ENCODE results near the gene MYLK4. TPM values are rescaled to one million over a fixed set of nuclear protein-coding genes. Genes with fewer than 3 reads are reported as not detected.
A peak's percentile ranks its signal among the peaks of the same experiment; 100 is the strongest.

The MYLK4 gene
- total and polyA plus RNA-seq, 4 donors, result 1.4 to 3.8 (median 2.5) TPM

DNA sequence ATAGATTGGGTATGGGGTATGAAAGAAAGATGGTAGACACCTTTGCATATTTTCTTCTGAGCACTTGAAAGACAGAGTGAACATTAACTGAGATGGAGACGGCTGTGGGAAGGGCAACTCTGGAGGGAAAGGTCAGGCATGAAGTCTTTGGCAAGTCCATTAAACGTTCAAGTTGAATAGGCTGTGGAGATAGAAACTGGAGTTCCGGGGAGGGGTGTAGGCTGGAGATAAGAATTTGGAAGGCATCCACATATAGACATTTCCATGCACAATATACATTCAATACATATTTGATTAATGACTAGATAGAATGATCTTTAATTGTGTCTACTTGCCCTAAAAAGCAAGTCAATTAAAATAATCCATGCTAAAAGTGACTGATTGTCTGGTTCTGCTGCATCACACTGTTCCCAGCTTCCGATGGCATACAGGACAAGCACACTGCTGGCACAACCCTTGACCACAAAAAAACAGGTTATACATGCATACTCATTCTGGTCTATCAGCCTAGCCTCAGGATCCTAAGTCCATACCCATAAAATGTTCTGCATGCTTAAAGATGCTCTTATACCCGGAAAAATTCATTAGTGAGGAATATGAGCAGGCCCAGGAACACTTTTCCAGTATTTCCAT lies 1.9 kb upstream of the MYLK4 start:
- Histone ChIP-seq H3K9me3 (ENCODE audit: control insufficient read depth, insufficient read depth, low read length) (no peaks in the 10 kb centered on the region), H3K27me3 (ENCODE audit: control insufficient read depth, insufficient read depth, low read length) (peaks cover 10% of the 10 kb centered on the region), H3K27ac (ENCODE audit: low read depth, low read length) (no peak overlapping the region), H3K4me1 (ENCODE audit: control insufficient read depth, insufficient read depth, low read length) (no peaks in the 10 kb centered on the region), H3K36me3 (ENCODE audit: control insufficient read depth, insufficient read depth, low read length) (no peaks in the 10 kb centered on the region), H3K4me3 (ENCODE audit: low read depth, low read length) (no peak overlapping the region)
- WGBS (ENCODE audit: insufficient coverage), result 79% methylated on average over 2 of the region's 5 CpGs
- no peak for DNase-seq (ENCODE audit: low read depth in 4 of 6, low spot score in 6 of 6)

DNA sequence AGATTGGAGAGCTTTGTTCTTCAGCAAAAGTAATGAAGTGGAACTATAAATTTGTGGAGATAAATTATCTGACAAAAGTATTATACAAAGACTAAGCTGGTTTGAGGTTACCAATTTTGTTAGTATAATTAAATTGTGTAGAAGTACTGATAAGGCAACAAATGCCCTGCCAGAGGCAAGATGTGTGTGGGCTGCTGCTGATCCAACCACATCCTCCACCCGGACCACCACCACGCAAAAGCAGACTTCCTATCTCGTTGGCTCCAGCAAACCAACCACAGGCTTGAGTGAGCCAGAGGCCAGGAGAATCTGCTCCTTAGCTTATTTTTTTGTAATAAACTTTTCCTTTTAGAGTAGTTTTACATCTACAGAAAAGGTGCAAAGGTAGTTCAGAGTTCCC lies 1.1 kb upstream of the MYLK4 start:
- DNase-seq (ENCODE audit: low read depth in 4 of 6, low spot score in 6 of 6), result no peak
- no peaks in the 10 kb centered on the region for H3K4me1 ChIP-seq (ENCODE audit: control insufficient read depth, insufficient read depth, low read length)
- 94% methylated on average over 2 of the region's 3 CpGs for WGBS (ENCODE audit: insufficient coverage)
- peaks cover 10% of the 10 kb centered on the region for H3K27me3 ChIP-seq (ENCODE audit: control insufficient read depth, insufficient read depth, low read length)
- no peaks in the 10 kb centered on the region for H3K9me3 ChIP-seq (ENCODE audit: control insufficient read depth, insufficient read depth, low read length)
- H3K27ac ChIP-seq (ENCODE audit: low read depth, low read length), result no peak overlapping the region
- H3K36me3 ChIP-seq (ENCODE audit: control insufficient read depth, insufficient read depth, low read length), result no peaks in the 10 kb centered on the region
- H3K4me3 ChIP-seq (ENCODE audit: low read depth, low read length), result no peak overlapping the region

DNA sequence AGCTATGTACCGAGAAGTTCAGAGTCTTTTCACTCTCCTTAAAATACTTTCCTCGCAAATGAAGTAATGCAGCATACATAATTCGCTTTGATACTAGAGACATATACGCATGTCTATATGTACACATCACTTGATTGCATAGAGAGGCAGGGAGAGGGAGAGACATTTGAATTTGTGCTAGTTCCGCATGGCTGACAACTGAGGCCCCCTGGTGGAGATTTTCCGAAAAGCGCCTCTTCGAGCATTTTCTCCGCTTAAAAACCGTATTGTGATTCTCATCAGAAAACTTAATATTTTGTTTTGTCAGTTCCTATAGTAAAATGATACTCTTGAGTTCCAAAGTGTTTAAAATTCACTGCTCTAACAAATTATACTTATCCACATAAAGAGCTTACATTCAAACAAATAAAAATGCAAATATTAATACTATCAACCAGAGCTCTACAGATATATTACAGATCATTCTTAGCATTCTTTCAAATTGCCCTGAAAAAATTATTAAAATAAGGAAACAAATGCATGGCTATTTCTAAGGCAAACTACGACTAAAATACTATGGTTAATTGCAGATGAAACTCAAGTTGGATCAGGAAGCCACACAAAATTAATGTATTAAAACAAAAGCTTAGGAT lies 637 bp downstream of the MYLK4 start:
- 8% methylated on average over 5 of the region's 11 CpGs for whole genome bisulfite sequencing (ENCODE audit: insufficient coverage)
- no peaks in the 10 kb centered on the region for H3K36me3 ChIP-seq (ENCODE audit: control insufficient read depth, insufficient read depth, low read length)
- H3K9me3 ChIP-seq (ENCODE audit: control insufficient read depth, insufficient read depth, low read length), result no peaks in the 10 kb centered on the region
- peaks cover 12% of the 10 kb centered on the region for H3K27me3 ChIP-seq (ENCODE audit: control insufficient read depth, insufficient read depth, low read length)
- H3K4me1 ChIP-seq (ENCODE audit: control insufficient read depth, insufficient read depth, low read length), result no peaks in the 10 kb centered on the region
- H3K27ac ChIP-seq (ENCODE audit: low read depth, low read length), result no peak overlapping the region
- no peak overlapping the region for H3K4me3 ChIP-seq (ENCODE audit: low read depth, low read length)
- peak in 2 of 6 donors; percentile 91 to 93 for DNase-seq (ENCODE audit: low read depth in 4 of 6, low spot score in 6 of 6)

DNA sequence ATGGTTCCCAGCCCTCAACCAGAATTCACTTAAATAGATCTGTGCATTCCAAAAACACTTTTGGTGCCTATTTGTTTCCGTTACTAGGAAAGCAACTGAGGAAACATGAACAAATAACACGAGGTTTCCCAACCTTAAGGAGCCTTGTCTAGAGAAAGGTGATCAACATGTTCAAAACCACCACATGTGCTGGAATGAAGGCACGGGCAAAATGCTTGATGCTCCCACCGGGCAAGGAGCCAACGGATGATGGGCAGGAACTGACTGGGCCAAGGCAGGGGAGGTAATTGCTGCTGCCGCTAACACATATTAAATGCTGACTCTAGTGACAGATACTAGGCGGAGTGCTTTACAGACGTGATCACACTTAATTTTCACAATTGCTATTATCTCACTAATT lies 2.5 kb downstream of the MYLK4 start:
- WGBS (ENCODE audit: insufficient coverage), result 77% methylated on average over 5 of the region's 8 CpGs
- Histone ChIP-seq H3K36me3 (ENCODE audit: control insufficient read depth, insufficient read depth, low read length) (no peaks in the 10 kb centered on the region), H3K4me3 (ENCODE audit: low read depth, low read length) (no peak overlapping the region), H3K4me1 (ENCODE audit: control insufficient read depth, insufficient read depth, low read length) (peaks cover 11% of the 10 kb centered on the region), H3K9me3 (ENCODE audit: control insufficient read depth, insufficient read depth, low read length) (no peaks in the 10 kb centered on the region), H3K27ac (ENCODE audit: low read depth, low read length) (no peak overlapping the region), H3K27me3 (ENCODE audit: control insufficient read depth, insufficient read depth, low read length) (peaks cover 12% of the 10 kb centered on the region)
- peak in 2 of 6 donors; percentile 52 to 58 for DNase-seq (ENCODE audit: low read depth in 4 of 6, low spot score in 6 of 6)

DNA sequence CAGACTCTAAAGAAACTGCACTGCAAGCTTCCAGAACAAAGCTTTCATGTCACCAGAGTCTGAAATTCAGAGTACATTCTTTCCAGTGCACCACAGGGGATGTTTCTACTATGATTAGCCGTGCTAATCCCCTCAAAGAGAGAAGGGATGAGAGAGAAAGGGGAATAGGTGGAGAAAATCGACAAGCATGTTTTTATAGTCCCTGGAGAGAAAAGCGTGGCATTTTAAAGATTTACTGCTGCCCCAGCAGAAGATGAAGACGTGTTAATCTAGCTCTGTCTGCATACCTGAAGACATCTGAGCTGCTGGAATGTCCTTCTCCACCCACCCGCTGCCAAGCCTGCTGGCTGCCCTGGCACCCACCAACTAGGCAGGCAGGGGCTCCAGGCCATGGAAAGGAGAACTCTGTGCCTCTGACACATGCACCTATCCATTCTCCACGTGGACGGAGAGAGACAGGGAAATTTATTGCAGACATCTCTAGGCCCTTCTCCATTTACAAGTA lies 4.1 kb downstream of the MYLK4 start:
- Histone ChIP-seq H3K27ac (ENCODE audit: low read depth, low read length) (peak overlapping the region; percentile 10), H3K9me3 (ENCODE audit: control insufficient read depth, insufficient read depth, low read length) (no peaks in the 10 kb centered on the region), H3K4me3 (ENCODE audit: low read depth, low read length) (no peak overlapping the region), H3K27me3 (ENCODE audit: control insufficient read depth, insufficient read depth, low read length) (peaks cover 9% of the 10 kb centered on the region), H3K36me3 (ENCODE audit: control insufficient read depth, insufficient read depth, low read length) (no peaks in the 10 kb centered on the region), H3K4me1 (ENCODE audit: control insufficient read depth, insufficient read depth, low read length) (peaks cover 11% of the 10 kb centered on the region)
- DNase-seq (ENCODE audit: low read depth in 4 of 6, low spot score in 6 of 6), result peak in 1 of 6 donors; percentile 59
- WGBS (ENCODE audit: insufficient coverage), result 49% methylated on average over 4 of the region's 7 CpGs

DNA sequence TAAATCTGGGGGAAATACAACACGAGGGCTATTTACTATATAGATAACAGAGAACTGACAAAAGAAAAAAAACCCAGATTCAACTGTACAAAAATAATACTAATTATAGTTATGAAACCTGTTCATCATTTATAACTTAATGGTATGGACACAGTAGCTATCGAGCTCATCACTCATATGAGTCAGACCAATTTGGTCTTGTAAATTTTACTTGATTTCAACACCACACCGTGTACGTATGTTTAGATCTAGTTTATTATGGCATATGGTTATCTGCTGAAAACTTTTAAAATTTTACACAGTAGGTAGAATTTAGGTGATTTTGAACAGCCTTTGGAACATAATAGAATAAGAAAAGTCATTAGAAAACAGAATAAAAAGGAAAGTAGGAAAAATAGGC lies 5.5 kb downstream of the MYLK4 start:
- DNase-seq (ENCODE audit: low read depth in 4 of 6, low spot score in 6 of 6), result no peak
- WGBS (ENCODE audit: insufficient coverage), result no CpG with 5 or more reads among the region's 4 CpGs
- H3K27ac ChIP-seq (ENCODE audit: low read depth, low read length), result no peak overlapping the region
- H3K4me1 ChIP-seq (ENCODE audit: control insufficient read depth, insufficient read depth, low read length), result peaks cover 11% of the 10 kb centered on the region
- no peaks in the 10 kb centered on the region for H3K36me3 ChIP-seq (ENCODE audit: control insufficient read depth, insufficient read depth, low read length)
- peaks cover 7% of the 10 kb centered on the region for H3K27me3 ChIP-seq (ENCODE audit: control insufficient read depth, insufficient read depth, low read length)
- no peak overlapping the region for H3K4me3 ChIP-seq (ENCODE audit: low read depth, low read length)
- no peaks in the 10 kb centered on the region for H3K9me3 ChIP-seq (ENCODE audit: control insufficient read depth, insufficient read depth, low read length)

DNA sequence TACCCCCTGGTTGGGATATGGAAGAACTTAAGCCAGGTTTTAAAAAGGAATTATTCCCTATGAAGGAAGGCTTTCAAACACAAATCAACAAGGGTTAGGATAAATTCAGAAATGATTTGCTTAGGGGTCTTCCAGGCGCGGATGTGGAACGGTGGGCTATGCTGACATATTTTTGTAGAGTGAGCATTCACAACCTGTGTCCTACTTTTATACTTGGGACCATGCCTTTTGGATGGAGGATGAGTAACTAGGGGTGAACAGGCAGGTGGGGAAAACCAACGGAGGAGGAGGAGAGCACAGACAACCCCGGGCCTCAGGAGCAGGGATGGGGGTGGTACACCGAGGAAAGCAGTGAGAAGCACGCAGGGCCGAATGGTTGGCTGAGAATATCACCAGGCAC lies 5.9 kb downstream of the MYLK4 start:
- no peak overlapping the region for H3K27ac ChIP-seq (ENCODE audit: low read depth, low read length)

DNA sequence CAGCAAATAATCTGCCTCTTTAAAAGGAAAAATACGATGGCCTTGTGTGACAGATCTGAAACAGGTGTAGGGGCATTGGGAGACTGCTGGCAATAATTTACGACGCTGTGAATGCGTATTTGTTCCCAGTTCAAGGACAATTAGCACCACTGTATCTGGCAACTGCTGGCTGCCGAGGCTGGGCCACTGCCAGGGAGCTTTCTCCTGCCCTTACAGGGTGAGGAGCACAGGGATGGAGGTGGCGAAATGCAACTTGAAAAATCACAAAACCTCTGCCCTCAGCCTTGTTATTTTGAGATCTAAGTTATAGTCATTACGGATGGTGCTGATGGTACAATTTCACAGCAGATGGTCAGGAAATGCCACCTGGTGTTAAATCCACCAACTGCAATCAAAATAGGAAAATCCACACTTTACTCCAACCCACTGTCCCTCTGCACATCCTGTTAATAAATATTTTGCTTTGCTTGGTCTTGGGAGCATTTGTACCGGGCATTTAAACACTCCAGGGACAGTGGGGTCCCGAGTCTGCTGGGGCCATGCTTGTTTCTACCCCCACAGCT lies 6.4 kb downstream of the MYLK4 start:
- 14% methylated on average over 4 of the region's 9 CpGs for WGBS (ENCODE audit: insufficient coverage)
- no peaks in the 10 kb centered on the region for H3K36me3 ChIP-seq (ENCODE audit: control insufficient read depth, insufficient read depth, low read length)
- peaks cover 11% of the 10 kb centered on the region for H3K4me1 ChIP-seq (ENCODE audit: control insufficient read depth, insufficient read depth, low read length)
- H3K9me3 ChIP-seq (ENCODE audit: control insufficient read depth, insufficient read depth, low read length), result no peaks in the 10 kb centered on the region
- no peak overlapping the region for H3K4me3 ChIP-seq (ENCODE audit: low read depth, low read length)
- DNase-seq (ENCODE audit: low read depth in 4 of 6, low spot score in 6 of 6), result peak in 2 of 6 donors; percentile 58 to 66
- H3K27ac ChIP-seq (ENCODE audit: low read depth, low read length), result no peak overlapping the region
- H3K27me3 ChIP-seq (ENCODE audit: control insufficient read depth, insufficient read depth, low read length), result peaks cover 7% of the 10 kb centered on the region

More for the DNA sequence above, 5.9 kb downstream of the MYLK4 start:
- no peaks in the 10 kb centered on the region for H3K36me3 ChIP-seq (ENCODE audit: control insufficient read depth, insufficient read depth, low read length)
- no peak overlapping the region for H3K4me3 ChIP-seq (ENCODE audit: low read depth, low read length)
- H3K27me3 ChIP-seq (ENCODE audit: control insufficient read depth, insufficient read depth, low read length), result peaks cover 7% of the 10 kb centered on the region
- WGBS (ENCODE audit: insufficient coverage), result 88% methylated on average over 5 of the region's 8 CpGs
- H3K4me1 ChIP-seq (ENCODE audit: control insufficient read depth, insufficient read depth, low read length), result peaks cover 11% of the 10 kb centered on the region
- DNase-seq (ENCODE audit: low read depth in 4 of 6, low spot score in 6 of 6), result no peak
- no peaks in the 10 kb centered on the region for H3K9me3 ChIP-seq (ENCODE audit: control insufficient read depth, insufficient read depth, low read length)

DNA sequence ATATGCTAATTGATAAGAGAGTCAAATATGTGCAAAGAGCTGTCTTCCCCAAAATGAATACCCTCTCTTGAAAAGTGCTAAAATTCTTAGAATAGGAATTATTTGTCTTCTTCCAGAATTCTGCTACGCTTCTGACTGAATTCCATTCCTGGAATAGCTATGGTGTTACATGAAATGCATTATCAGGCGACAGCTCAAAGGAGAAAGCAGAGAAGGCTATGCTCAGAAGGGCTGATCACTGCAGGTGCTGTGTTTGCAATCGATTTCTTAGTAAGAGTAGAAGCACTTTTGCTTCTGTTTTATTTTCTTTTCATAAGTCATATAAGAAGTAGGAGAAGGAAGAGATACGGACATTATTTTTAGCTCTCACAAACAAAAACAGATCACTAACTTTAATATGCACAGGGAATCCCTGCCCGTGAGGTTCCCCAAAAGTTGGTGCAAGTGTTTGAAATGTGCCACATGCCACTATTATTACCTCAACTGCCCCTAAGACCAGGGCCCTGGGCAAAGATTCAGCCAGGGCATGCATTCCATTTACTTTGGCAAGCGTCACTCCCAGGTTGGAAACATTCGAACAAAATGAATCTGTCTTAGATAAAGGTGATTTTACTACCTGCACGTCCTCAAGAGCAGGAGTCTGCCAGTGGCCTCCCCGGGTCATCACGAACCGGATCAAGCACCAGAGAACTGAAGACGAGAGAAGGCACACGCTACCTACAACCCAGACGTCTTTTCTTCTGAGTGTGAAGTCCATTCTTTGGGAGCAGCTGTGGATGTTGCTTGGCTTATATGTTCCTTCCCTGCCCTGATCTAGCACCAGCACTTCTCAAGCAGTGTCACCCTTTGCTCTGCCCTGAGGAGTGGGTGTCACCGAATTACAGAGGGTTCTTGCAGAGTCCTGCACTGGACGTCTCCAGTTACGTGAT lies 7.2 kb downstream of the MYLK4 start:
- H3K4me1 ChIP-seq (ENCODE audit: control insufficient read depth, insufficient read depth, low read length), result peaks cover 11% of the 10 kb centered on the region
- WGBS (ENCODE audit: insufficient coverage), result 74% methylated on average over 8 of the region's 17 CpGs
- peaks cover 4% of the 10 kb centered on the region for H3K27me3 ChIP-seq (ENCODE audit: control insufficient read depth, insufficient read depth, low read length)
- no peak overlapping the region for H3K4me3 ChIP-seq (ENCODE audit: low read depth, low read length)
- H3K9me3 ChIP-seq (ENCODE audit: control insufficient read depth, insufficient read depth, low read length), result no peaks in the 10 kb centered on the region
- DNase-seq (ENCODE audit: low read depth in 4 of 6, low spot score in 6 of 6), result no peak
- no peak overlapping the region for H3K27ac ChIP-seq (ENCODE audit: low read depth, low read length)
- H3K36me3 ChIP-seq (ENCODE audit: control insufficient read depth, insufficient read depth, low read length), result no peaks in the 10 kb centered on the region
